Activated CD8-positive, alpha-beta T cell treated with anti-CD3 and anti-CD28 coated beads for 36 hours (primary cell): ENCODE results near the gene CCDC183. TPM values are rescaled to one million over a fixed set of nuclear protein-coding genes. Genes with fewer than 3 reads are reported as not detected.
"Not testable (repeated sequence)": the region's sequence is repeated elsewhere in the genome, so short reads cannot be mapped to it uniquely, and the experiment has no call there.

Source experiments
- ATAC-seq: fragments of 200-7000 bp; cut with Tn5 transposase; one replicate; pipeline ENCODE4 v1.10.0; 2021; ENCODE audit warnings: mild to moderate bottlenecking, moderate library complexity
- CTCF ChIA-PET: fragments of 350-600 bp; sonication (Branson Sonifier 250); formaldehyde crosslinking; loops from one replicate; lab custom pipeline; 2021; ENCODE audit warnings: antibody characterized with exemption; lab: Charles Lee
- POLR2A ChIA-PET: fragments of 350-600 bp; sonication (Branson Sonifier 250); formaldehyde crosslinking; loops from one replicate; lab custom pipeline; 2021; ENCODE audit warnings: antibody characterized with exemption; lab: Charles Lee
- DNase-seq: peaks from one replicate; pipeline ENCODE4 v3.0.0-alpha.2; 2020
- H3K27ac Mint-ChIP-seq: one replicate; pipeline ENCODE4 v1.8.0; 2021; ENCODE audit warnings: mild to moderate bottlenecking, mixed read lengths
- H3K27me3 Mint-ChIP-seq: one replicate; pipeline ENCODE4 v1.8.0; 2021; ENCODE audit warnings: mixed read lengths
- H3K36me3 Mint-ChIP-seq: one replicate; pipeline ENCODE4 v1.8.0; 2021; ENCODE audit warnings: low read depth, mixed read lengths
- H3K4me1 Mint-ChIP-seq: one replicate; pipeline ENCODE4 v1.8.0; 2021; ENCODE audit warnings: low read depth, mixed read lengths
- H3K4me3 Mint-ChIP-seq: one replicate; pipeline ENCODE4 v1.8.0; 2021; ENCODE audit warnings: mild to moderate bottlenecking, moderate library complexity, mixed read lengths
- H3K9me3 Mint-ChIP-seq: one replicate; pipeline ENCODE4 v1.8.0; 2021; ENCODE audit warnings: mixed read lengths
- intact Hi-C: fragments of 100-400 bp; cut with micrococcal nuclease; formaldehyde crosslinking; loops from one replicate; pipeline ENCODE4 v1.10.0; 2022
- total RNA-seq, 2 experiments: library from RNA; stranded (reverse); gene quantifications; one replicate each; pipeline ENCODE4 v1.2.3, GENCODE V29; 2021
- TF ChIP-seq, protein P1 (sequence below): fragments of 200-600 bp; IDR thresholded peaks from one replicate; pipeline ENCODE4 v1.8.0; 2022; ENCODE audit warnings: antibody characterized with exemption, mild to moderate bottlenecking

CCDC183 gene
- total RNA-seq, 2 experiments from 2014 or later = 0.20 to 0.34 TPM

- CTCF ChIA-PET = no interaction called here
- Mint-ChIP-seq H3K27me3 (peaks cover 12% of the 10 kb centered on the region), H3K36me3 (peaks cover 8% of the 10 kb centered on the region), H3K4me1 (peaks cover 8% of the 10 kb centered on the region), H3K4me3 (no peak overlapping the region), H3K9me3 (peaks cover 34% of the 10 kb centered on the region), H3K27ac (no peak overlapping the region)
- no peak for ATAC-seq
- DNase-seq = no peak
- TF ChIP-seq, protein P1, sequence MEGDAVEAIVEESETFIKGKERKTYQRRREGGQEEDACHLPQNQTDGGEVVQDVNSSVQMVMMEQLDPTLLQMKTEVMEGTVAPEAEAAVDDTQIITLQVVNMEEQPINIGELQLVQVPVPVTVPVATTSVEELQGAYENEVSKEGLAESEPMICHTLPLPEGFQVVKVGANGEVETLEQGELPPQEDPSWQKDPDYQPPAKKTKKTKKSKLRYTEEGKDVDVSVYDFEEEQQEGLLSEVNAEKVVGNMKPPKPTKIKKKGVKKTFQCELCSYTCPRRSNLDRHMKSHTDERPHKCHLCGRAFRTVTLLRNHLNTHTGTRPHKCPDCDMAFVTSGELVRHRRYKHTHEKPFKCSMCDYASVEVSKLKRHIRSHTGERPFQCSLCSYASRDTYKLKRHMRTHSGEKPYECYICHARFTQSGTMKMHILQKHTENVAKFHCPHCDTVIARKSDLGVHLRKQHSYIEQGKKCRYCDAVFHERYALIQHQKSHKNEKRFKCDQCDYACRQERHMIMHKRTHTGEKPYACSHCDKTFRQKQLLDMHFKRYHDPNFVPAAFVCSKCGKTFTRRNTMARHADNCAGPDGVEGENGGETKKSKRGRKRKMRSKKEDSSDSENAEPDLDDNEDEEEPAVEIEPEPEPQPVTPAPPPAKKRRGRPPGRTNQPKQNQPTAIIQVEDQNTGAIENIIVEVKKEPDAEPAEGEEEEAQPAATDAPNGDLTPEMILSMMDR = no peak
- intact Hi-C loops = no loop called here
- POLR2A ChIA-PET = no interaction called here
Measured at GRCh38 chr9:136753371-136754058, 42.6 kb upstream of the CCDC183 start.

- POLR2A ChIA-PET = no interaction called here
- H3K27ac Mint-ChIP-seq = no peak overlapping the region
- no peak for DNase-seq
Measured at GRCh38 chr9:136754059-136754572, 42.0 kb upstream of the CCDC183 start.

DNA sequence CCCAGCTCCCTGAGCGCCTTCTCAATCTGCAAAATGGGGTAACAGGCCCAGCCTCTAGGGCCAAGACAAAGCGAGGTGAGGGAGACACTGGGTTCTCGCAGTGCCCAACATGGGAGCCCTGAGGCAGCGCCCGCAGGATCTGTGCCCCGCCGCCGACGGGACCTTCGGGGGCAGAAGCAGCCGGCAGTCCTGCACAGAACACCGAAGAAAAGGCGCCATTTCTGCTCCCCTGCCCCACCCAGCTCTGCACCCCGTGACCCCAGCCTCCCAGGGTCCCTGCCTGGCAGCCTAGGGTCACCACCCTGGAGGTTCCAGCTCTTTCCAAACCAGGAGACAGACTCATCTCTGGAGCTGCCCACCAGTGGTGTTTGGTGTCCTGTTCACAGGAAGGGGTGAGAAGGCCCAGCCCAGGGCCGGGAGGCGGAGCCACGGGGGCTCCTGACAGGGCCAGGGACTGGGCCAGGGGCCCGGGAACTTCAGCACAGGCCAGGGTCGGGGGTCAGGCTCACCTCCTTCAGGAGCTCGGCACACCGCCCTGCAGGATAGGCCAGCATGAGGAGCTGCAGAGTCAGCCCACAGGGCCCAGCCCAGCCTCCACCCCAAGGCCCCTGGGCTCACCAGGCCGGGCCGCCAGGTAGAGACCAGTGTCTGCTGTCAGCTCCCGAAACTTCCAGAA lies 41.4 kb upstream of the CCDC183 start:
- intact Hi-C loops = no loop called here
- peaks cover 9% of the 10 kb centered on the region for H3K27me3 Mint-ChIP-seq
- H3K4me1 Mint-ChIP-seq = peaks cover 7% of the 10 kb centered on the region
- DNase-seq = no peak
- no peak overlapping the region for H3K4me3 Mint-ChIP-seq
- no peak overlapping the region for H3K27ac Mint-ChIP-seq
- ChIA-PET CTCF (interaction anchor here (1.3 to 2.1 kb wide), 2 partner anchors 11 to 23 kb away, joined by 3 to 6 read pairs; no protein-coding TSS in a partner anchor), POLR2A (no interaction called here)
- peaks cover 34% of the 10 kb centered on the region for H3K9me3 Mint-ChIP-seq
- TF ChIP-seq, protein P1 = no peak
- ATAC-seq = no peak
- peaks cover 8% of the 10 kb centered on the region for H3K36me3 Mint-ChIP-seq

More at GRCh38 chr9:136754059-136754572, 42.0 kb upstream of the CCDC183 start:
- Mint-ChIP-seq H3K27me3 (peaks cover 12% of the 10 kb centered on the region), H3K36me3 (peaks cover 8% of the 10 kb centered on the region), H3K4me1 (peaks cover 8% of the 10 kb centered on the region), H3K9me3 (peaks cover 34% of the 10 kb centered on the region), H3K4me3 (no peak overlapping the region)
- TF ChIP-seq, protein P1 = no peak
- ATAC-seq = no peak
- intact Hi-C loops = no loop called here
- CTCF ChIA-PET = interaction anchor here (1.3 to 2.1 kb wide), 2 partner anchors 12 to 24 kb away, joined by 3 to 6 read pairs; no protein-coding TSS in a partner anchor

GRCh38 chr9:136755302-136756133 lies 40.6 kb upstream of the CCDC183 start:
- H3K4me1 Mint-ChIP-seq, H3K36me3 Mint-ChIP-seq, POLR2A ChIA-PET, DNase-seq, intact Hi-C loops, H3K27ac Mint-ChIP-seq, ATAC-seq, H3K4me3 Mint-ChIP-seq: not testable (repeated sequence)
- peaks cover 11% of the 10 kb centered on the region for H3K27me3 Mint-ChIP-seq
- peaks cover 34% of the 10 kb centered on the region for H3K9me3 Mint-ChIP-seq
- CTCF ChIA-PET = interaction anchor here (1.3 to 2.1 kb wide), 2 partner anchors 11 to 23 kb away, joined by 3 to 6 read pairs; no protein-coding TSS in a partner anchor

- peaks cover 8% of the 10 kb centered on the region for H3K36me3 Mint-ChIP-seq
- H3K4me3 Mint-ChIP-seq = no peak overlapping the region
- H3K9me3 Mint-ChIP-seq = peaks cover 28% of the 10 kb centered on the region
- intact Hi-C loops = no loop called here
- no peak overlapping the region for H3K27ac Mint-ChIP-seq
- ATAC-seq = no peak
- CTCF ChIA-PET = interaction anchor here (2.1 kb wide), 1 partner anchor 22 kb away, joined by 6 read pairs; no protein-coding TSS in a partner anchor
- DNase-seq = no peak
- no peaks in the 10 kb centered on the region for H3K4me1 Mint-ChIP-seq
- POLR2A ChIA-PET = no interaction called here
- peaks cover 11% of the 10 kb centered on the region for H3K27me3 Mint-ChIP-seq
- TF ChIP-seq, protein P1 = no peak
Measured at GRCh38 chr9:136756134-136756438, 40.1 kb upstream of the CCDC183 start.
